ENCODE results near the gene RPL18.

RPL18 gene

GRCh38 chr19:48595833-48596232 is 23.1 kb downstream of the RPL18 start:
- H3K4me2 ChIP-seq (ENCODE audit: low read depth, low read length, poor library complexity, severe bottlenecking), result no peak overlapping the region

DNA sequence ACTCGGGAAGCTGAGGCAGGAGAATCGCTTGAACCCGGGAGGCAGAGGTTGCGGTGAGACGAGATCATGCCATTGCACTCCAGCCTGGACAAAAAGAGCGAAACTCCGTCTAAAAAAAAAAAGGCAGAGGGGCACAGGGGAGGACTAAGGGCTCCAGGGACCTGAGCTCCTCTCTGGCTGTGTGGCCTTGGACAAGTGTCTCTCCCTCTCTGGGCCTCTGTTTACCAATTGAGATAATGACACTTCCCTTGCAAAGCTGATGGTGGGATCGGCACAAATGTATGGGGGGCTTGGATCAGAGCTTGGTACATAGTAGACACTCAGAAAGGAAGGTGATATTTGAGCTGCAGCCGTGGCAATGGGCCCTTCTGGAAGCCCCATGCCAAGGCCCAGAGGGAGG is 23.8 kb downstream of the RPL18 start:
- Histone ChIP-seq H3K4me3 (ENCODE audit: low read length, poor library complexity, severe bottlenecking) (no peak overlapping the region), H3K4me1 (ENCODE audit: insufficient read depth, low read length, poor library complexity, severe bottlenecking) (no peaks in the 10 kb centered on the region), H3K36me3 (ENCODE audit: insufficient read depth, low read length) (no peaks in the 10 kb centered on the region), H4K20me1 (ENCODE audit: insufficient read depth, low read length, poor library complexity, severe bottlenecking) (no peaks in the 10 kb centered on the region), H2AFZ (ENCODE audit: low read length) (no peak overlapping the region), H3K9ac (ENCODE audit: low read depth, low read length, poor library complexity, severe bottlenecking) (no peak overlapping the region), H3K27me3 (ENCODE audit: insufficient read depth, low read length, poor library complexity, severe bottlenecking) (no peaks in the 10 kb centered on the region), H3K9me3 (ENCODE audit: insufficient read depth, low read depth, low read length) (no peaks in the 10 kb centered on the region), H3K9me2 (replicated peaks; ENCODE audit: low read depth, low read length) (no peaks in the 10 kb centered on the region), H3K79me2 (ENCODE audit: insufficient read depth, low read length) (no peaks in the 10 kb centered on the region), H3F3A (ENCODE audit: low read depth) (no peaks in the 10 kb centered on the region), H3K4me2 (ENCODE audit: low read depth, low read length, poor library complexity, severe bottlenecking) (no peak overlapping the region)
- no peak for TF ChIP-seq EZH2phosphoT487 (IDR thresholded peaks at IDR 0.05; ENCODE audit: borderline replicate concordance)
- TF ChIP-seq, protein P1, sequence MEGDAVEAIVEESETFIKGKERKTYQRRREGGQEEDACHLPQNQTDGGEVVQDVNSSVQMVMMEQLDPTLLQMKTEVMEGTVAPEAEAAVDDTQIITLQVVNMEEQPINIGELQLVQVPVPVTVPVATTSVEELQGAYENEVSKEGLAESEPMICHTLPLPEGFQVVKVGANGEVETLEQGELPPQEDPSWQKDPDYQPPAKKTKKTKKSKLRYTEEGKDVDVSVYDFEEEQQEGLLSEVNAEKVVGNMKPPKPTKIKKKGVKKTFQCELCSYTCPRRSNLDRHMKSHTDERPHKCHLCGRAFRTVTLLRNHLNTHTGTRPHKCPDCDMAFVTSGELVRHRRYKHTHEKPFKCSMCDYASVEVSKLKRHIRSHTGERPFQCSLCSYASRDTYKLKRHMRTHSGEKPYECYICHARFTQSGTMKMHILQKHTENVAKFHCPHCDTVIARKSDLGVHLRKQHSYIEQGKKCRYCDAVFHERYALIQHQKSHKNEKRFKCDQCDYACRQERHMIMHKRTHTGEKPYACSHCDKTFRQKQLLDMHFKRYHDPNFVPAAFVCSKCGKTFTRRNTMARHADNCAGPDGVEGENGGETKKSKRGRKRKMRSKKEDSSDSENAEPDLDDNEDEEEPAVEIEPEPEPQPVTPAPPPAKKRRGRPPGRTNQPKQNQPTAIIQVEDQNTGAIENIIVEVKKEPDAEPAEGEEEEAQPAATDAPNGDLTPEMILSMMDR (conservative IDR thresholded peaks at IDR 0.05; ENCODE audit: low read length), result no peak

More at GRCh38 chr19:48595833-48596232, 23.1 kb downstream of the RPL18 start:
- no peaks in the 10 kb centered on the region for H3F3A ChIP-seq (ENCODE audit: low read depth)
- no peaks in the 10 kb centered on the region for H4K20me1 ChIP-seq (ENCODE audit: insufficient read depth, low read length, poor library complexity, severe bottlenecking)
- H2AFZ ChIP-seq (ENCODE audit: low read length), result no peak overlapping the region
- H3K4me3 ChIP-seq (ENCODE audit: low read length, poor library complexity, severe bottlenecking), result no peak overlapping the region
- H3K27me3 ChIP-seq (ENCODE audit: insufficient read depth, low read length, poor library complexity, severe bottlenecking), result no peaks in the 10 kb centered on the region
- H3K79me2 ChIP-seq (ENCODE audit: insufficient read depth, low read length), result no peaks in the 10 kb centered on the region
- H3K9me2 ChIP-seq (replicated peaks; ENCODE audit: low read depth, low read length), result no peaks in the 10 kb centered on the region
- no peaks in the 10 kb centered on the region for H3K9me3 ChIP-seq (ENCODE audit: insufficient read depth, low read depth, low read length)
- H3K9ac ChIP-seq (ENCODE audit: low read depth, low read length, poor library complexity, severe bottlenecking), result no peak overlapping the region
- TF ChIP-seq, protein P1 (conservative IDR thresholded peaks at IDR 0.05; ENCODE audit: low read length), result no peak
- TF ChIP-seq EZH2phosphoT487 (IDR thresholded peaks at IDR 0.05; ENCODE audit: borderline replicate concordance), result no peak
- no peaks in the 10 kb centered on the region for H3K36me3 ChIP-seq (ENCODE audit: insufficient read depth, low read length)
- no peaks in the 10 kb centered on the region for H3K4me1 ChIP-seq (ENCODE audit: insufficient read depth, low read length, poor library complexity, severe bottlenecking)

- Histone ChIP-seq H2AFZ (ENCODE audit: low read length) (no peak overlapping the region), H3K9me3 (ENCODE audit: insufficient read depth, low read depth, low read length) (no peaks in the 10 kb centered on the region), H3K27me3 (ENCODE audit: insufficient read depth, low read length, poor library complexity, severe bottlenecking) (no peaks in the 10 kb centered on the region), H3K9ac (ENCODE audit: low read depth, low read length, poor library complexity, severe bottlenecking) (no peak overlapping the region), H3K4me3 (ENCODE audit: low read length, poor library complexity, severe bottlenecking) (no peak overlapping the region), H3K4me1 (ENCODE audit: insufficient read depth, low read length, poor library complexity, severe bottlenecking) (peaks cover 8% of the 10 kb centered on the region), H3K36me3 (ENCODE audit: insufficient read depth, low read length) (no peaks in the 10 kb centered on the region), H3K79me2 (ENCODE audit: insufficient read depth, low read length) (no peaks in the 10 kb centered on the region), H3K9me2 (replicated peaks; ENCODE audit: low read depth, low read length) (no peaks in the 10 kb centered on the region), H3F3A (ENCODE audit: low read depth) (no peaks in the 10 kb centered on the region), H4K20me1 (ENCODE audit: insufficient read depth, low read length, poor library complexity, severe bottlenecking) (no peaks in the 10 kb centered on the region), H3K4me2 (ENCODE audit: low read depth, low read length, poor library complexity, severe bottlenecking) (no peak overlapping the region)
- TF ChIP-seq, protein P1 (conservative IDR thresholded peaks at IDR 0.05; ENCODE audit: low read length), result no peak
- TF ChIP-seq EZH2phosphoT487 (IDR thresholded peaks at IDR 0.05; ENCODE audit: borderline replicate concordance), result no peak
Measured at GRCh38 chr19:48591021-48591420, 28.0 kb downstream of the RPL18 start.
